Endothelial cell of umbilical vein (primary cell): ENCODE data around the gene TMEM108. TPM values are rescaled to one million over a fixed set of nuclear protein-coding genes. Genes with fewer than 3 reads are reported as not detected.

Source experiments
- BruUV-seq: library from RNA; stranded (reverse); fragments of 400-500 nt; replicated peaks from 2 replicates; lab custom pipeline; 2021; lab: Mats Ljungman, UMichigan
- CTCF ChIA-PET: fragments of 300-600, 350-600 bp; sonication (Branson Sonifier 250); formaldehyde crosslinking; loops from one replicate; lab custom pipeline; 2021; ENCODE audit warnings: antibody characterized with exemption, inconsistent platforms; lab: Charles Lee
- POLR2A ChIA-PET: fragments of 300-600, 350-600 bp; sonication (Branson Sonifier 250); formaldehyde crosslinking; loops from one replicate; lab custom pipeline; 2021; ENCODE audit warnings: antibody characterized with exemption, inconsistent platforms; lab: Charles Lee
- DNase-seq: peaks from one replicate; pipeline ENCODE4 v3.0.0-alpha.2; 2011; ENCODE audit warnings: low read depth, low spot score
- FAIRE-seq: peaks from 2 replicates; lab custom pipeline; 2011; peaks lifted over from hg19 to GRCh38; lab: Jason Lieb, UNC
- H2AFZ ChIP-seq: 2 replicates; pipeline ENCODE4 v1.6.0; 2012; ENCODE audit warnings: low read depth, low read length, control low read depth, inconsistent platforms
- H3K27ac ChIP-seq: 2 replicates; pipeline ENCODE4 v1.5.1; 2011; ENCODE audit warnings: low read depth, mild to moderate bottlenecking, control low read depth, low read length, moderate library complexity; ENCODE audit not compliant: insufficient read depth
- H3K27me3 ChIP-seq, 2 experiments: 2 replicates each; pipeline versions ENCODE4 v1.6.0 to v1.6.1; 2011; ENCODE audit warnings: low read length in 2 of 2, mixed read lengths in 1 of 2; ENCODE audit not compliant: control insufficient read depth in 2 of 2, insufficient read depth in 2 of 2
- H3K36me3 ChIP-seq, 2 experiments: 2 replicates in 1 of 2; 3 replicates in 1 of 2; pipeline ENCODE4 v1.5.1; 2011; ENCODE audit warnings: low read length in 2 of 2, mild to moderate bottlenecking in 1 of 2, moderate library complexity in 1 of 2; ENCODE audit not compliant: control insufficient read depth in 2 of 2, insufficient read depth in 2 of 2; ENCODE audit errors: extremely low read depth in 1 of 2
- H3K4me1 ChIP-seq: 3 replicates; pipeline ENCODE4 v1.5.1; 2011; ENCODE audit warnings: mild to moderate bottlenecking, low read length; ENCODE audit not compliant: control insufficient read depth, insufficient read depth; ENCODE audit errors: extremely low read depth
- H3K4me2 ChIP-seq: 2 replicates; pipeline ENCODE4 v1.6.1; 2011; ENCODE audit warnings: low read length, control low read depth, mixed read lengths; ENCODE audit not compliant: insufficient read depth
- H3K4me3 ChIP-seq, 3 experiments: fragments of 200-600 bp in 1 of 3; sonication (generic), shearing (Covaris generic) in 1 of 3; replicated peaks in 1 of 3; 2 replicates each; pipeline ENCODE4 v1.5.1; 2011 to 2016; ENCODE audit warnings: control low read depth in 3 of 3, low read length in 3 of 3, mild to moderate bottlenecking in 2 of 3, inconsistent platforms in 1 of 3, low read depth in 1 of 3, moderate library complexity in 1 of 3; ENCODE audit not compliant: insufficient read depth in 1 of 3
- H3K79me2 ChIP-seq: 2 replicates; pipeline ENCODE4 v1.6.0; 2012; ENCODE audit warnings: low read length, inconsistent platforms; ENCODE audit not compliant: control insufficient read depth, insufficient read depth
- H3K9ac ChIP-seq: replicated peaks from 2 replicates; pipeline ENCODE3; 2011; ENCODE audit warnings: low read length, control low read depth; ENCODE audit not compliant: insufficient read depth; ENCODE audit errors: extremely low read depth
- H3K9me1 ChIP-seq: replicated peaks from 3 replicates; pipeline ENCODE4 v1.6.0; 2011; ENCODE audit warnings: mild to moderate bottlenecking, low read length; ENCODE audit not compliant: control insufficient read depth, insufficient read depth; ENCODE audit errors: extremely low read depth
- H3K9me3 ChIP-seq: replicated peaks from 2 replicates; pipeline ENCODE4 v1.5.1; 2012; ENCODE audit warnings: low read length, inconsistent platforms; ENCODE audit not compliant: control insufficient read depth, insufficient read depth
- H4K20me1 ChIP-seq: replicated peaks from 2 replicates; pipeline ENCODE3; 2011; ENCODE audit warnings: mild to moderate bottlenecking, low read length; ENCODE audit not compliant: control insufficient read depth, insufficient read depth; ENCODE audit errors: extremely low read depth
- CTCF ChIP-seq, 2 donors: IDR thresholded peaks; 1 replicate in 1 of 2; 2 replicates in 1 of 2; pipeline ENCODE4 v1.5.1; 2011; ENCODE audit warnings: low read length in 2 of 2, mild to moderate bottlenecking in 2 of 2, moderate library complexity in 2 of 2, control low read depth in 1 of 2, inconsistent platforms in 1 of 2, low read depth in 1 of 2; ENCODE audit not compliant: insufficient read depth in 1 of 2; ENCODE audit errors: extremely low read depth in 1 of 2
- EZH2 ChIP-seq: IDR thresholded peaks from 2 replicates; pipeline ENCODE4 v1.6.1; 2012; ENCODE audit warnings: borderline replicate concordance, low read depth, mild to moderate bottlenecking, moderate library complexity, low read length, inconsistent platforms; ENCODE audit not compliant: severe bottlenecking
- FOS ChIP-seq: IDR thresholded peaks from 2 replicates; pipeline ENCODE4 v1.6.1; 2011; ENCODE audit warnings: mild to moderate bottlenecking, low read length, moderate library complexity, borderline replicate concordance; ENCODE audit not compliant: insufficient read depth
- GATA2 ChIP-seq: IDR thresholded peaks from 2 replicates; pipeline ENCODE4 v1.7.0; 2011; ENCODE audit warnings: low read depth, mild to moderate bottlenecking, moderate library complexity, mixed read lengths, low read length; ENCODE audit not compliant: insufficient read length, insufficient read depth
- JUN ChIP-seq: IDR thresholded peaks from 2 replicates; pipeline ENCODE4 v1.6.1; 2011; ENCODE audit warnings: borderline replicate concordance, low read depth; ENCODE audit not compliant: insufficient read length, insufficient read depth
- MAX ChIP-seq: IDR thresholded peaks from 2 replicates; pipeline ENCODE4 v1.6.1; 2011; ENCODE audit not compliant: insufficient read depth, insufficient read length
- MYC ChIP-seq: IDR thresholded peaks from one replicate; pipeline ENCODE4 v1.6.1; 2011; ENCODE audit warnings: mild to moderate bottlenecking, low read depth, low read length
- POLR2A ChIP-seq: IDR thresholded peaks from 2 replicates; pipeline ENCODE4 v1.6.1; 2012; ENCODE audit warnings: low read depth, mild to moderate bottlenecking, control low read depth, low read length
- POLR2AphosphoS5 ChIP-seq: IDR thresholded peaks from 2 replicates; pipeline ENCODE4 v1.6.1; 2012; ENCODE audit warnings: low read depth, mild to moderate bottlenecking, control low read depth, low read length, moderate library complexity; ENCODE audit not compliant: insufficient read depth
- dilution Hi-C: fragments of 300-500 bp; cut with MboI; formaldehyde crosslinking; loops from one replicate; pipeline ENCODE4 v1.15.0; 2019; ENCODE audit warnings: low sequenced_read_pairs; ENCODE audit not compliant: extremely low pct_ligation_motif_present
- intact Hi-C: fragments of 100-400 bp; cut with micrococcal nuclease; formaldehyde crosslinking; loops from one replicate; pipeline ENCODE4 v1.10.0; 2022
- polyA plus RNA-seq, 4 experiments: library from polyadenylated mRNA; depleted of rRNA in 3 of 4; stranded (reverse) in 3 of 4; unstranded in 1 of 4; fragments of >200 nt; gene quantifications; 2 replicates each; pipeline versions ENCODE4 v1.2.1 to v1.2.3, GENCODE V29; 2011 to 2012; ENCODE audit warnings: missing spikeins in 1 of 4
- total RNA-seq: library from RNA; stranded (reverse); gene quantifications from 2 replicates; pipeline ENCODE4 v1.2.3, GENCODE V29; 2021

Gene TMEM108
- total and polyA plus RNA-seq, 2 donors (not counting 3 experiments of a cell fraction or from before 2014, with no cell fraction given), result 0.40 to 1.1 TPM

- no peaks in the 10 kb centered on the region for H3K79me2 ChIP-seq
- POLR2A ChIA-PET, result no interaction called here
Measured at GRCh38 chr3:133371676-133372075, 333.5 kb downstream of the TMEM108 start.

More at GRCh38 chr3:133371676-133372075, 333.5 kb downstream of the TMEM108 start:
- dilution Hi-C loops (no loop called here), intact Hi-C loops (no loop called here)
- BruUV-seq, result no TSS peak
- Histone ChIP-seq H3K4me3 (no peak overlapping the region), H3K4me1 (no peaks in the 10 kb centered on the region), H2AFZ (no peak overlapping the region), H3K9ac (no peak overlapping the region), H4K20me1 (no peaks in the 10 kb centered on the region), H3K27ac (no peak overlapping the region), H3K4me2 (no peak overlapping the region), H3K9me3 (no peaks in the 10 kb centered on the region), H3K9me1 (no peaks in the 10 kb centered on the region), H3K27me3 (peaks cover 0 to 6% of the 10 kb centered on the region in 2 experiments), H3K36me3 (no peaks in the 10 kb centered on the region)
- CTCF ChIA-PET, result interaction anchor here (1.1 to 3.4 kb wide), 5 partner anchors 11 to 641 kb away, joined by 3 to 18 read pairs (median 5); no protein-coding TSS in a partner anchor
- DNase-seq (no peak), FAIRE-seq (no peak)
- TF ChIP-seq GATA2, result no peak
- no peak for TF ChIP-seq CTCF (IDR thresholded peaks at IDR 0.05; ENCODE audit: extremely low read depth in 1 of 2, insufficient read depth in 1 of 2, low read depth in 1 of 2, low read length in 2 of 2)
- no peak for TF ChIP-seq JUN
- no peak for TF ChIP-seq FOS
- no peak for TF ChIP-seq POLR2AphosphoS5
- TF ChIP-seq POLR2A, result no peak
- TF ChIP-seq MYC, result no peak
- no peak for TF ChIP-seq EZH2
- TF ChIP-seq MAX, result no peak
